Measurements from ENCODE around the gene AQP3.

GRCh38 chr9:33430942-33431341, 16.5 kb downstream of the AQP3 start:
- TF ChIP-seq CTCF (IDR thresholded peaks at IDR 0.05; ENCODE audit: insufficient read depth, low read length, poor library complexity, severe bottlenecking) (no peak), EZH2phosphoT487 (conservative IDR thresholded peaks at IDR 0.05; ENCODE audit: low read length) (no peak)
